Glutamatergic neuron (in vitro differentiated cells): ENCODE data around the gene NSDHL. TPM values are rescaled to one million over a fixed set of nuclear protein-coding genes. Genes with fewer than 3 reads are reported as not detected.

ENCODE experiments used
- DNase-seq: peaks from one replicate; pipeline ENCODE4 v3.0.0; 2022
- H3K27ac Mint-ChIP-seq: one replicate; pipeline ENCODE4 v1.8.0; 2020; ENCODE audit warnings: mild to moderate bottlenecking, mixed read lengths, inconsistent platforms; ENCODE audit not compliant: unreplicated experiment
- H3K27me3 Mint-ChIP-seq: one replicate; pipeline ENCODE4 v1.8.0; 2020; ENCODE audit warnings: mild to moderate bottlenecking, moderate library complexity, mixed read lengths, inconsistent platforms; ENCODE audit not compliant: unreplicated experiment
- H3K36me3 Mint-ChIP-seq: one replicate; pipeline ENCODE4 v1.8.0; 2020; ENCODE audit warnings: mild to moderate bottlenecking, mixed read lengths, inconsistent platforms; ENCODE audit not compliant: unreplicated experiment
- H3K4me1 Mint-ChIP-seq: one replicate; pipeline ENCODE4 v1.8.0; 2020; ENCODE audit warnings: mild to moderate bottlenecking, low read depth, mixed read lengths, inconsistent platforms; ENCODE audit not compliant: unreplicated experiment
- H3K4me3 Mint-ChIP-seq: one replicate; pipeline ENCODE4 v1.8.0; 2020; ENCODE audit warnings: mild to moderate bottlenecking, mixed read lengths, inconsistent platforms; ENCODE audit not compliant: unreplicated experiment
- H3K9me3 Mint-ChIP-seq: one replicate; pipeline ENCODE4 v1.8.0; 2020; ENCODE audit warnings: mild to moderate bottlenecking, moderate library complexity, mixed read lengths, inconsistent platforms; ENCODE audit not compliant: unreplicated experiment
- total RNA-seq: library from RNA; stranded (reverse); fragmentation: NEBNext Ultra II Directional; extraction: Animal tissue kit (Norgen Biotek cat#: 25700); gene quantifications from one replicate; pipeline ENCODE4 v1.2.1, GENCODE V29; 2021; ENCODE audit not compliant: unreplicated experiment
- TF ChIP-seq, protein P1 (sequence below): fragments of 200-600 bp; sonication (generic); IDR thresholded peaks from one replicate; pipeline ENCODE4 v1.5.0; 2021; ENCODE audit not compliant: partially characterized antibody, unreplicated experiment

NSDHL gene
- total RNA-seq, 1 donor from 2014 or later, result 36.1 TPM

- peaks cover 2% of the 10 kb centered on the region for H3K27me3 Mint-ChIP-seq
- peaks cover 3% of the 10 kb centered on the region for H3K9me3 Mint-ChIP-seq
- DNase-seq, result no peak
- no peaks in the 10 kb centered on the region for H3K4me1 Mint-ChIP-seq
- peaks cover 5% of the 10 kb centered on the region for H3K36me3 Mint-ChIP-seq
- TF ChIP-seq, protein P1, sequence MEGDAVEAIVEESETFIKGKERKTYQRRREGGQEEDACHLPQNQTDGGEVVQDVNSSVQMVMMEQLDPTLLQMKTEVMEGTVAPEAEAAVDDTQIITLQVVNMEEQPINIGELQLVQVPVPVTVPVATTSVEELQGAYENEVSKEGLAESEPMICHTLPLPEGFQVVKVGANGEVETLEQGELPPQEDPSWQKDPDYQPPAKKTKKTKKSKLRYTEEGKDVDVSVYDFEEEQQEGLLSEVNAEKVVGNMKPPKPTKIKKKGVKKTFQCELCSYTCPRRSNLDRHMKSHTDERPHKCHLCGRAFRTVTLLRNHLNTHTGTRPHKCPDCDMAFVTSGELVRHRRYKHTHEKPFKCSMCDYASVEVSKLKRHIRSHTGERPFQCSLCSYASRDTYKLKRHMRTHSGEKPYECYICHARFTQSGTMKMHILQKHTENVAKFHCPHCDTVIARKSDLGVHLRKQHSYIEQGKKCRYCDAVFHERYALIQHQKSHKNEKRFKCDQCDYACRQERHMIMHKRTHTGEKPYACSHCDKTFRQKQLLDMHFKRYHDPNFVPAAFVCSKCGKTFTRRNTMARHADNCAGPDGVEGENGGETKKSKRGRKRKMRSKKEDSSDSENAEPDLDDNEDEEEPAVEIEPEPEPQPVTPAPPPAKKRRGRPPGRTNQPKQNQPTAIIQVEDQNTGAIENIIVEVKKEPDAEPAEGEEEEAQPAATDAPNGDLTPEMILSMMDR, result no peak
- H3K27ac Mint-ChIP-seq, result no peak overlapping the region
- no peak overlapping the region for H3K4me3 Mint-ChIP-seq
Observed at GRCh38 chrX:152871260-152871659, 40.4 kb downstream of the NSDHL start.

DNA sequence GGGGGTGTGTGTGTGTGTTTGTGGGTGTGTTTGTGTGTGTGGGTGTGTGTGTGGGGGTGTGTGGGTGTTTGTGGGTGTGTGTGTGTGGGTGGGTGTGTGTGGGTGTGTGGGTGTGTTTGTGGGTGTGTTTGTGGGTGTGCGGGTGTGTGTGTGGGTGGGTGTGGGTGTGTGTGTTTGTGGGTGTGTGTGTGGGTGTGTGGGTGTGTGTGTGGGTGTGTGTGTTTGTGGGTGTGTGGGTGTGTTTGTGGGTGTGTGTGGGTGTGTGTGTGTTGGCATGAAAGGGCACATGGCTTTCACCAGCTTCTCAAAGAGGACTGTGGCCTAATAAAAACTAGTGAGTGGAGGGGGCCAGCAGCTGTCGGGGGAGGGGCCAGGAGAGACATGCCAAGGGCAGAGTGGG lies 41.7 kb downstream of the NSDHL start:
- no peak for DNase-seq
- H3K9me3 Mint-ChIP-seq, result peaks cover 3% of the 10 kb centered on the region
- no peaks in the 10 kb centered on the region for H3K4me1 Mint-ChIP-seq
- H3K4me3 Mint-ChIP-seq, result no peak overlapping the region
- no peak overlapping the region for H3K27ac Mint-ChIP-seq
- H3K27me3 Mint-ChIP-seq, result peaks cover 2% of the 10 kb centered on the region
- TF ChIP-seq, protein P1, result no peak
- H3K36me3 Mint-ChIP-seq, result peaks cover 5% of the 10 kb centered on the region

- Mint-ChIP-seq H3K27ac (no peak overlapping the region), H3K4me3 (no peak overlapping the region), H3K36me3 (peaks cover 5% of the 10 kb centered on the region), H3K27me3 (peaks cover 2% of the 10 kb centered on the region), H3K4me1 (no peaks in the 10 kb centered on the region), H3K9me3 (peaks cover 3% of the 10 kb centered on the region)
- no peak for DNase-seq
- TF ChIP-seq, protein P1, result no peak
Observed at GRCh38 chrX:152873361-152873760, 42.5 kb downstream of the NSDHL start.

- H3K9me3 Mint-ChIP-seq, result peaks cover 3% of the 10 kb centered on the region
- DNase-seq, result no peak
- H3K36me3 Mint-ChIP-seq, result peaks cover 5% of the 10 kb centered on the region
- TF ChIP-seq, protein P1, result no peak
- no peak overlapping the region for H3K27ac Mint-ChIP-seq
- H3K4me1 Mint-ChIP-seq, result no peaks in the 10 kb centered on the region
- no peak overlapping the region for H3K4me3 Mint-ChIP-seq
- H3K27me3 Mint-ChIP-seq, result peaks cover 2% of the 10 kb centered on the region
Observed at GRCh38 chrX:152876931-152877840, 46.3 kb downstream of the NSDHL start.
